Jurkat, Clone E6-1 (cell line): ENCODE data around the gene RPL31.

Source experiments
- DNase-seq: peaks from one replicate; pipeline ENCODE4 v3.0.0-alpha.2; 2011; ENCODE audit warnings: low read depth, low spot score
- H3K4me3 ChIP-seq: 2 replicates; pipeline ENCODE4 v1.5.1; 2011; ENCODE audit warnings: mild to moderate bottlenecking, low read length, control low read depth, moderate library complexity

The RPL31 gene

DNA sequence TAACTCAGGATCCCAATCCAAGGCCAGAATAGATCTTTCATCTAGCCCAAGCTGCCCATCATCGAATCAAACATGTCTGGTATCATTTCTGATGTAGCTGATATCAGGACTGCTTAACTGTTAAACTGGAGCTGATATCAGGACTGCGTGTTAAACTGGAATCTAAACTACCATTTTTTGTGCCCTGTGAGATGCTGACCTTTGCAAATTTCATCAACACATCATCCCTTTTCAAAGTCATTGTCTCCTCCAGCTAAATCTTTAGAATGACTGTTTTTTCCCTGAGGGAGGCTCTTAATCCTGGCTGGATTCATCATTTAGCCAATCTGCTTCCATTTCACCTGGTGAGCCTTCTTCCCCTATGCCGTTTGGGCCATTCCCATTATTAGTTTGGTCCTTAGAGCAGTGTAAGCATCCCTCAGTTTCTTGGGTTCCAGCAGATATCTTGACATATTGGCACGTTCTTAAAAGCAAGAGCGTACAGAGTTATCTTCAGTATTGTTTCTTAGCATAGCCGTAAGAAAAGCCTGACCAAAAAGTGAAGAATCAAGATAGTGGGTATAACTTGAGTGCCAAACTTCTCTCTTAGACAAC, 12.3 kb downstream of the RPL31 start:
- no peak overlapping the region for H3K4me3 ChIP-seq
- DNase-seq: no peak

DNA sequence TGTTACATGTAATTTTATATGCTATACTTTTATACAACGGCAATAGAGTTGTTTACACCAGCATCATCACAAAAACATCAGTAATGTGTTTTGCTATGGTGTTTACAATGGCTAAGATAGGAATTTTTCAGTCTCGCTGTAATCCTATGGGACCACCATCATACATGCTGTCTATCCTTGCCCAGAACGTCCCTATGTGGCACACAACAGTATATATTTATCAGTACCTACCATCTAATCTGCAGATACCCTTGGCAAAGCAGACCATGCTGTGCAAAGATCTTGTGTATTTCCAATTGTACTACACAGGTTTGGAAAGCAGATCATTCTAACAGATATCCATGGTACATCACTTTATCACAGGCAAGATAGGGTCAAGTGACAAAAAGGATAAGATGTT, 15.3 kb downstream of the RPL31 start:
- no peak for DNase-seq
- no peak overlapping the region for H3K4me3 ChIP-seq

DNA sequence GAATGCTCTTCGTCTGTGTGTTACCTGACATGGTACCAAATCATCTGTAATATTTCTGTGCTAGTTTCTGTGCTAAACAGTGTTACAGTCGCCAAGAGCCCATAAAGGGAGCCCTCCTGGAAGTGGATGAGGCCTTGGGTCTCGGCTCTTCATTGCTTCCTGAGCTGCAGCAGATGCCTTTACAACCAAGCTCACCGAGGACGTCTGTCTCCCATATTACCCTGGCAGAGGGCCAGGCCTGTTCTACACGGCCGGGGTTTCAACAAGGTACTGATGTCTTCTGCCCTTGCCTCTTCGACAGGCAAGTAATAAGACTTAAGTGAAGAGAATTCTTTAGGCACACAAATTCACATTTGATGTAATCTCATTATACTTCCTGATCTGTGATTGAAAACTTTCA, 16.8 kb downstream of the RPL31 start:
- H3K4me3 ChIP-seq: no peak overlapping the region
- no peak for DNase-seq

GRCh38 chr2:101022221-101022620, 20.1 kb downstream of the RPL31 start:
- H3K4me3 ChIP-seq: no peak overlapping the region

GRCh38 chr2:101023327-101024107, 21.4 kb downstream of the RPL31 start:
- no peak overlapping the region for H3K4me3 ChIP-seq
- DNase-seq: no peak

More at GRCh38 chr2:101022221-101022620, 20.1 kb downstream of the RPL31 start:
- DNase-seq: no peak

DNA sequence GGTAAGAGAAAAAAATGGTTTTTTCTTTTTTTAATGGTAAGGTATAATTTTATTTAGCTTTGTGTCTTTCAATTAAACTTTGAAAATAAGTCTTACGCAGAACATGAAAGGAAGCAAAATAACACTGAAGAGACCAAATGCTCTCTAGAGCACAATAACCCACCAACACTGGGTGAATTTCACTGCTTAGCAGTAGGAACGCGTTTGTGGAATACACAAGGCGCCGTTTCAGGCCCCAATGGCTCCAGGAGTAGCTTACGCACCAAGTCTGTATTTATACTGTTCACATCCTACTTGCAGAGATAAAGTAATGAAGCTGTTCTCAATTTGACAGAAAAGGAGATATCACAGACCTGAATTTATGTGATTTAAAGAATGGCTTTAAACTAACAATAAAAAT, 23.5 kb downstream of the RPL31 start:
- no peak for DNase-seq

DNA sequence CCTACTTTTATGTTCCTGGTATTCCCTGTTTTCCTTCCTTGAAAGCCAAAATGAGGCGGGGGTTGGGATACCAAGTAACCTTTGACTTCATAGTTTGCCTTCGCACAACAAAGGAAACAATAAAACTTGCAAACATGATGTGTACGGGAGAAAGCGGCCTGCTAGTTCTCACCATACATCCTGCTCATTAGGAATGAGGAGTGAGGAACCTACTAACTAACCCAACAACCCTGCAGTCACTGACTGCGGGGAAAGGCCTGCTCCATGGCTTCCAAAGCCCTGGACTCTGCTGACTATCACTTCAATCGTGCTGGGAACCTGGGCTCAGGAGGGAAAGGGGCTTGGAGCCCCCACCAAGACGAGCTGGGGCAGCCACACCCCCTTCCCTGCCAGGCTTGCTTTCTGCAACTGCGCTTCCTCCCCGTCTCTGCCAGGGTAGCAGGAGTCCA, 24.2 kb downstream of the RPL31 start:
- H3K4me3 ChIP-seq: no peak overlapping the region
- no peak for DNase-seq

More for the DNA sequence above, 23.5 kb downstream of the RPL31 start:
- H3K4me3 ChIP-seq: no peak overlapping the region

GRCh38 chr2:101026923-101027469, 24.9 kb downstream of the RPL31 start:
- no peak overlapping the region for H3K4me3 ChIP-seq
- no peak for DNase-seq

DNA sequence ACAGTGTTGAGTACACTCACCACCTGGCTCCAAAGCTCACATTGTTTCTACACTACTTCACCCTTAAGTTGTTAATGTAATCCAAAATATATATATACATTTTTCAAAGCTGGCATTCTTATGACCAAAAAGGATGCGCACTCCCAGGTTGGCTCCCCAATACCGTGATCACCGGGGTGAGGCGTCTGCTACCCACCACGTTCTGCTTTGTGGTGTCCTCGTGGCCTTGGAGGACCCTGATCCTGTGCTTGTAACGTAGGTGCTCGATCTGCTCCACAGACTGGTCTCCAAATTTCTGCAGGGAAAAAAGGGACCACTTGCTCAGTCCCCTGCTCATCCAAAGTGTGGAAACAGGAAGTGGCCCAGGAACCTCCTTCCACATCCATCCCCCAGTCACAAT, 25.8 kb downstream of the RPL31 start:
- no peak for DNase-seq

GRCh38 chr2:101030866-101031554, 28.9 kb downstream of the RPL31 start:
- no peak overlapping the region for H3K4me3 ChIP-seq
- no peak for DNase-seq

More for the DNA sequence above, 25.8 kb downstream of the RPL31 start:
- no peak overlapping the region for H3K4me3 ChIP-seq

DNA sequence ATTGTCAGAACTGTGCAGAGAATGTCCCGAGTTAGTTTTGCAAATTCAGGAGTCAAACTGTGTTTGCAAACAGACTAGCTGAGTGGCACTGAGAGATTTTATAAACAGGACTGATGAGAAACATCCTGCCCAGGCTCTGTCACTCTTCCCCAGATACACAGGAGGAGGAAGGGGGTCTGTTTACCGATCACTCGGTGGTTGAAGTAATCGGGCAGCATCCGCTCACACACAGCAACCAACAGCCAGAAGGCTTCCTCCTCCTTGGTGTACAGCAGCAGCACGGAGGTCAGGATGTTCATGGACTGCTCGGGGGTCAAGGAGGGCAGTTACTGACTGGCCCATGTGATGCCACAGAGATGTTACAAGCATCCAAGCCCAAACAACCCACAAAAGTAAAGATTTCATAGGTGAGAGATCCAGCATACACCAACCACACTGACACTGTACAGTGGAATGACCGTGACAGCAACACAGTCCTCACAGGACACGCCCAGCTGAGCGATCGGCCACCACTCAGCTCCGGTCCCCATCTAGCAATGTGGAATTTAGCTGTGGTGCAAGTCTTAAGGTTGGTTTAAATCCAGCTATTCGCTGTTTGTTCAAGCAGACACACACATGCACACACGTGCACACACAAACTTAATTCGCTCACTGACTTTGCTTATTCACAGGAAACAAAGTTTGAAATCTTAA, 30.1 kb downstream of the RPL31 start:
- no peak for DNase-seq
- H3K4me3 ChIP-seq: no peak overlapping the region

DNA sequence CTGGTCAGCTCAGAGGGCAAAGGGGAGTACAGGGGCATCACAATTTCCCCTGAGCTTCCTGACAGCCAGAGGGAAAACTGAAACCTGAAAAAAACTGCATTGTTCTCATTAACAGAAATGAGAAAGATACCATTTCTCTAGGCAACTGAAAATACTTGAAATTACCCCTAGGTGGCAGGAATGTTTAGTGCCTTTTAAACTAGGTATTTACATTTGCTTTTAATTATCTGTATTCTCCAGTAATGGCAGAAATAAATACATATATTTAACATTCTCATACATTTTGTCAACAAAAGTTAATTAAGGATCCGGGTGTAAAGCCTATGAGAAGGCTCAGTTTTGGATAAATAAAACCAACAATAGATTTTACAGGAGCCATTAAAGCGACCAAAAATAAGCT, 34.5 kb downstream of the RPL31 start:
- H3K4me3 ChIP-seq: no peak overlapping the region
- peak; percentile 39 for DNase-seq

DNA sequence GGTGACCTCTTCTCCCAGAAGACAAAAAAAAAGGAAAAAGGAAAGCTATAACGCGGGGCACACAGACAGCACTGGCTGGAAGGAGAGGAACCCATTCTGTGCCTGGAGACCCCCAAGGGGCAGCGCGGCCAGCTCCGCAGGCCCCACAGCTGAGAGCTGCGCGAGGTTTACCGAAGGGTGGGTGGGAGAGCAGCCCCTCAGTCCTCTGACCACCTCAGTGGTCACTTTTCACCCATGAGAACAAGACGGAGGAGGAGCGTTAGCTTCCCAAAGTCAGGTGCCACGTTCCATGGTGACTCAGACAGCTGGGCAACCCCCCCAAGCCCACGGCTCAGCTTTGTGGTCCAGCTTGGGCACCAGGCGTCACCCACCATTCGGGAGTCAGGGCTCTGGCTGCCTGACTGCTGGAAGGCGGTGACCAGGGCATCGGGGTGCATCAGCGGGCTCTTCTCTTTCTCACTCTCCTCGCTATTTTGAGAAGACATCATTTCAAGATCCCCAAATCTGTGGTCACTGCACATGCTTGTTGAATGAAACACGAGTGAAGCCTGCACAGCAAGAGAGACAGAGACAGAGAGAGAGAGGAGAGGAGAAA, 35.2 kb downstream of the RPL31 start:
- DNase-seq: no peak
- H3K4me3 ChIP-seq: no peak overlapping the region

- peak; percentile 27 for DNase-seq
- H3K4me3 ChIP-seq: no peak overlapping the region
These were observed 36.6 kb downstream of the RPL31 start for GRCh38 chr2:101038455-101039255.

DNA sequence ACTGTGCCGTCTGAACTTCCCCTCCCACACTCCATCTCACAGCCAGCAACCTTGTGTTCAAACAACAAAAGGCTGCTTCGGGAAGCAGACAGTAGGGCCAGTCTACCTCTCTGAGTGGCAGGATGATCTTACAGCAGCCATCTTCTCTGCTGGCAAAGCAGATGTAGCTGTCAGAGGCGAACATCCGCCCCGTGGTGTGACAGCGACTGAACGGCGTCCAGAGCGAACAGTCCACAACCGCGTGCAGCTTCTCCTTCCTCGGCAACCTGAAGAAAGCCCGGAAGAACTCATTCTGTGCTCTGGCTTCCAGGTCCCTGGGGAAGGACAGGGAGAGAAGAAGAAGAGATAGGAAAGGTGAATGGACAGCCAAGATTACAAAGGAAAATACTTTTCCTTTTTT, 38.0 kb downstream of the RPL31 start:
- H3K4me3 ChIP-seq: no peak overlapping the region
- DNase-seq: no peak

DNA sequence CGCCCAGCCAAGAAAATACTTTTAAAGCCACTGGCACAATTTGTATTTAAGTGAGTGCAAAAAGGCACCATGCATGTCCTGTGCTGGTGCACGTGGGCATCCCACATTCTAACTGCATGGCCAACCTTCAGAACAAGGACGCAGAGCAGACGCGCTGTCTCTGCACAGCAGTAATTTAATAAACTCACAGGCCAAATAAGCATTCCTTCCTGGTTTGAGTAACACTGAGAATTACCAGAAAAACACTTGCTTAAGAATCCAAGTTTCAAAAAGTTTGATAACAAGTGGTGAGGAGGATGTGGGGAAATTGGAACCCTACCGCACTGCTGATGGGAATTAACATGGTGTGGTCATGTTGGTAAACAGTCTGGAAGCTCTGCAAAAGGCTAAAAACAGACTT, 38.7 kb downstream of the RPL31 start:
- DNase-seq: no peak

GRCh38 chr2:101041413-101041812, 39.3 kb downstream of the RPL31 start:
- H3K4me3 ChIP-seq: no peak overlapping the region
- no peak for DNase-seq

More for the DNA sequence above, 38.7 kb downstream of the RPL31 start:
- no peak overlapping the region for H3K4me3 ChIP-seq

- DNase-seq: no peak
- H3K4me3 ChIP-seq: no peak overlapping the region
These were observed 43.2 kb downstream of the RPL31 start for GRCh38 chr2:101045330-101045729.
